H9 (cell line): ENCODE measurements around the gene TENM3. TPM values are rescaled to one million over a fixed set of nuclear protein-coding genes. Genes with fewer than 3 reads are reported as not detected.
A peak's percentile ranks its signal among the peaks of the same experiment; 100 is the strongest.

Experiments used
- DNase-seq: peaks from one replicate; pipeline ENCODE4 v3.0.0-alpha.2; 2017
- H2AFZ ChIP-seq: one replicate; pipeline ENCODE4 v1.6.1; 2013; ENCODE audit warnings: mild to moderate bottlenecking, low read length, control low read depth, moderate library complexity
- H2AK5ac ChIP-seq: 2 replicates; pipeline ENCODE4 v1.6.1; 2013; ENCODE audit warnings: low read length, control low read depth, mixed read lengths; ENCODE audit not compliant: insufficient read length
- H2BK120ac ChIP-seq: one replicate; pipeline ENCODE4 v1.6.1; 2013; ENCODE audit warnings: low read depth, mild to moderate bottlenecking, low read length, control low read depth, inconsistent platforms; ENCODE audit not compliant: poor library complexity, severe bottlenecking
- H2BK12ac ChIP-seq: 2 replicates; pipeline ENCODE4 v1.6.1; 2013; ENCODE audit warnings: low read length, control low read depth, mixed read lengths, low read depth; ENCODE audit not compliant: insufficient read length
- H2BK15ac ChIP-seq: 2 replicates; pipeline ENCODE4 v1.6.1; 2013; ENCODE audit warnings: low read depth, low read length, control low read depth
- H2BK20ac ChIP-seq: one replicate; pipeline ENCODE4 v1.6.1; 2013; ENCODE audit warnings: low read depth, mild to moderate bottlenecking, low read length, control low read depth, inconsistent platforms; ENCODE audit not compliant: poor library complexity, severe bottlenecking
- H2BK5ac ChIP-seq: 2 replicates; pipeline ENCODE4 v1.6.1; 2013; ENCODE audit warnings: low read length, control low read depth, mixed read lengths; ENCODE audit not compliant: insufficient read length
- H3K14ac ChIP-seq: 2 replicates; pipeline ENCODE4 v1.6.1; 2013; ENCODE audit warnings: low read length, control low read depth; ENCODE audit not compliant: insufficient read depth
- H3K18ac ChIP-seq: 2 replicates; pipeline ENCODE4 v1.6.1; 2013; ENCODE audit warnings: low read depth, mild to moderate bottlenecking, mixed read lengths, low read length, control low read depth; ENCODE audit not compliant: insufficient read length
- H3K23ac ChIP-seq: 2 replicates; pipeline ENCODE4 v1.6.1; 2013; ENCODE audit warnings: low read length, control low read depth, mixed read lengths, low read depth; ENCODE audit not compliant: insufficient read length
- H3K23me2 ChIP-seq: 2 replicates; pipeline ENCODE4 v1.6.1; 2013; ENCODE audit warnings: low read depth, mild to moderate bottlenecking, mixed read lengths, low read length, control low read depth; ENCODE audit not compliant: insufficient read length, poor library complexity, severe bottlenecking
- H3K27ac ChIP-seq: 2 replicates; pipeline ENCODE4 v1.5.1; 2013; ENCODE audit warnings: low read length, control low read depth, mixed read lengths, low read depth; ENCODE audit not compliant: insufficient read length
- H3K27me3 ChIP-seq: 2 replicates; pipeline ENCODE4 v1.6.1; 2013; ENCODE audit warnings: low read length, control low read depth, inconsistent platforms; ENCODE audit not compliant: insufficient read depth
- H3K4ac ChIP-seq: 2 replicates; pipeline ENCODE4 v1.6.1; 2013; ENCODE audit warnings: low read depth, mild to moderate bottlenecking, control low read depth, inconsistent platforms, low read length, moderate library complexity
- H3K4me1 ChIP-seq: 2 replicates; pipeline ENCODE4 v1.6.1; 2013; ENCODE audit warnings: low read length, control low read depth, inconsistent platforms; ENCODE audit not compliant: insufficient read depth
- H3K4me2 ChIP-seq: 2 replicates; pipeline ENCODE4 v1.6.1; 2013; ENCODE audit warnings: low read length, control low read depth, mixed read lengths; ENCODE audit not compliant: insufficient read length, insufficient read depth
- H3K56ac ChIP-seq: 2 replicates; pipeline ENCODE4 v1.6.1; 2013; ENCODE audit warnings: low read depth, mild to moderate bottlenecking, mixed read lengths, low read length, control low read depth; ENCODE audit not compliant: insufficient read length
- H3K79me1 ChIP-seq: 2 replicates; pipeline ENCODE4 v1.6.1; 2013; ENCODE audit warnings: low read depth, mild to moderate bottlenecking, moderate library complexity, low read length, control low read depth, inconsistent platforms; ENCODE audit not compliant: insufficient read depth, poor library complexity, severe bottlenecking
- H3K79me2 ChIP-seq: 2 replicates; pipeline ENCODE4 v1.6.1; 2013; ENCODE audit warnings: low read length, control low read depth, inconsistent platforms; ENCODE audit not compliant: insufficient read depth
- H3K9ac ChIP-seq: 2 replicates; pipeline ENCODE4 v1.6.1; 2013; ENCODE audit warnings: low read length, control low read depth, mixed read lengths; ENCODE audit not compliant: insufficient read length; ENCODE audit errors: extremely low read depth
- H3K9me3 ChIP-seq: one replicate; pipeline ENCODE4 v1.6.1; 2013; ENCODE audit warnings: low read depth, low read length, inconsistent platforms; ENCODE audit not compliant: control insufficient read depth
- H3T11ph ChIP-seq: one replicate; pipeline ENCODE4 v1.6.1; 2013; ENCODE audit warnings: mild to moderate bottlenecking, low read length, control low read depth, inconsistent platforms
- H4K20me1 ChIP-seq: one replicate; pipeline ENCODE4 v1.6.1; 2013; ENCODE audit not compliant: control insufficient read depth, insufficient read length, insufficient read depth
- H4K5ac ChIP-seq: 2 replicates; pipeline ENCODE4 v1.6.1; 2013; ENCODE audit warnings: low read depth, mild to moderate bottlenecking, mixed read lengths, low read length, control low read depth; ENCODE audit not compliant: insufficient read length
- H4K8ac ChIP-seq: replicated peaks from 2 replicates; pipeline ENCODE4 v1.6.1; 2013; ENCODE audit warnings: low read length, control low read depth, mixed read lengths, low read depth; ENCODE audit not compliant: insufficient read length
- H4K91ac ChIP-seq: 2 replicates; pipeline ENCODE4 v1.6.1; 2013; ENCODE audit warnings: low read depth, mild to moderate bottlenecking, moderate library complexity, mixed read lengths, low read length, control low read depth; ENCODE audit not compliant: insufficient read length
- H3K27ac Mint-ChIP-seq, 3 experiments: 2 replicates in 2 of 3; 3 replicates in 1 of 3; pipeline ENCODE4 v1.8.0; 2020 to 2021; ENCODE audit warnings: mixed read lengths in 3 of 3, mild to moderate bottlenecking in 1 of 3, moderate library complexity in 1 of 3
- H3K27me3 Mint-ChIP-seq: 2 replicates; pipeline ENCODE4 v1.8.0; 2021; ENCODE audit warnings: low read depth, mild to moderate bottlenecking, moderate library complexity, mixed read lengths
- H3K36me3 Mint-ChIP-seq, 3 experiments: 2 replicates in 2 of 3; 3 replicates in 1 of 3; pipeline ENCODE4 v1.8.0; 2020 to 2021; ENCODE audit warnings: low read depth in 3 of 3, mixed read lengths in 3 of 3; ENCODE audit not compliant: insufficient read depth in 1 of 3
- H3K4me1 Mint-ChIP-seq, 2 experiments: 2 replicates each; pipeline ENCODE4 v1.8.0; 2020; ENCODE audit warnings: mixed read lengths in 2 of 2
- H3K4me3 Mint-ChIP-seq, 2 experiments: 2 replicates in 1 of 2; 3 replicates in 1 of 2; pipeline ENCODE4 v1.8.0; 2020 to 2021; ENCODE audit warnings: mild to moderate bottlenecking in 2 of 2, mixed read lengths in 2 of 2, moderate library complexity in 1 of 2
- H3K9me3 Mint-ChIP-seq, 2 experiments: 2 replicates in 1 of 2; 3 replicates in 1 of 2; pipeline ENCODE4 v1.8.0; 2020; ENCODE audit warnings: mild to moderate bottlenecking in 2 of 2, mixed read lengths in 2 of 2, moderate library complexity in 1 of 2
- WGBS: extraction: QIAGEN DNeasy Blood & Tissue Kit; methylation state at CpG from one replicate; pipeline ENCODE4 v1.1.7; 2013; ENCODE audit warnings: missing lambda C conversion rate, low lambda C conversion rate, mixed read lengths; ENCODE audit not compliant: insufficient read length; ENCODE audit errors: extremely low coverage; 5-methylcytosine and 5-hydroxymethylcytosine counted together
- total RNA-seq: library from RNA; stranded (reverse); gene quantifications from 2 replicates; pipeline ENCODE4 v1.2.1, GENCODE V29; 2021
- TF ChIP-seq, protein P1 (sequence below): fragments of 200-600 bp; sonication (generic); conservative IDR thresholded peaks from 3 replicates; pipeline ENCODE4 v1.8.0; 2021; ENCODE audit warnings: antibody characterized with exemption, mild to moderate bottlenecking

Gene TENM3
- total RNA-seq, 1 experiment from 2014 or later: 49.6 TPM

DNA sequence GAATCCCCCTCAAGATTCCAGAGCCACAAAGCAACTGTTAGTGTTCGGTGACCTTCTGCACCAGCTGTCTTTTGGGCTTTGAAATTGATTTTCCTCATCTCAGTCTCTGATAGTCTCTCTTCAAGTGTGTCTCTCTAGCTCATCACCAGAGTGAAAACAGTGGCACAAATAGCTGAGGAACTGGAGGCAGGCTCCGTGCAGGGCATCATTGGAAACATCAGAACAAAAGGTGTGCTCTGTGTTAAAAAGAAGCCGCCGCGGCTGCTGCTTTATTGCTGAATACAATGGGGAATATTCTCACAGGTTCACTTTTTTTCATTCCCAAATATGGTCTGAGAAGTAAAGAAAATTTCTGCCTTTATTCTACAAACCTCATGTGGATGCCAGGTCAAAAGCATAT, 376.5 kb downstream of the TENM3 start:
- no CpG with 5 or more reads among the region's 5 CpGs for WGBS
- H3K27ac ChIP-seq: no peak overlapping the region

More for the DNA sequence above, 376.5 kb downstream of the TENM3 start:
- TF ChIP-seq, protein P1, sequence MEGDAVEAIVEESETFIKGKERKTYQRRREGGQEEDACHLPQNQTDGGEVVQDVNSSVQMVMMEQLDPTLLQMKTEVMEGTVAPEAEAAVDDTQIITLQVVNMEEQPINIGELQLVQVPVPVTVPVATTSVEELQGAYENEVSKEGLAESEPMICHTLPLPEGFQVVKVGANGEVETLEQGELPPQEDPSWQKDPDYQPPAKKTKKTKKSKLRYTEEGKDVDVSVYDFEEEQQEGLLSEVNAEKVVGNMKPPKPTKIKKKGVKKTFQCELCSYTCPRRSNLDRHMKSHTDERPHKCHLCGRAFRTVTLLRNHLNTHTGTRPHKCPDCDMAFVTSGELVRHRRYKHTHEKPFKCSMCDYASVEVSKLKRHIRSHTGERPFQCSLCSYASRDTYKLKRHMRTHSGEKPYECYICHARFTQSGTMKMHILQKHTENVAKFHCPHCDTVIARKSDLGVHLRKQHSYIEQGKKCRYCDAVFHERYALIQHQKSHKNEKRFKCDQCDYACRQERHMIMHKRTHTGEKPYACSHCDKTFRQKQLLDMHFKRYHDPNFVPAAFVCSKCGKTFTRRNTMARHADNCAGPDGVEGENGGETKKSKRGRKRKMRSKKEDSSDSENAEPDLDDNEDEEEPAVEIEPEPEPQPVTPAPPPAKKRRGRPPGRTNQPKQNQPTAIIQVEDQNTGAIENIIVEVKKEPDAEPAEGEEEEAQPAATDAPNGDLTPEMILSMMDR: no peak
- Histone ChIP-seq H2BK5ac (peak overlapping the region; percentile 8), H3K4ac (no peak overlapping the region), H2AK5ac (no peak overlapping the region), H2BK15ac (no peak overlapping the region), H3K79me2 (no peaks in the 10 kb centered on the region), H3K79me1 (no peaks in the 10 kb centered on the region), H3K4me2 (no peak overlapping the region), H3K56ac (no peak overlapping the region), H2BK12ac (no peak overlapping the region), H4K5ac (no peak overlapping the region), H3K4me1 (no peaks in the 10 kb centered on the region), H4K91ac (no peak overlapping the region), H3K9ac (no peak overlapping the region), H4K20me1 (no peaks in the 10 kb centered on the region), H3K9me3 (no peaks in the 10 kb centered on the region), H2BK20ac (no peak overlapping the region), H3T11ph (no peak overlapping the region), H3K23ac (no peak overlapping the region), H3K14ac (no peak overlapping the region), H3K18ac (no peak overlapping the region), H3K23me2 (no peaks in the 10 kb centered on the region), H2AFZ (no peak overlapping the region), H4K8ac (no peak overlapping the region), H2BK120ac (no peak overlapping the region), H3K27me3 (no peaks in the 10 kb centered on the region)
- no peaks in the 10 kb centered on the region for H3K9me3 Mint-ChIP-seq
- peak overlapping the region in 2 of 3 experiments; percentile 27 to 67; a peak in 3 of 7 replicates for H3K27ac Mint-ChIP-seq
- no peak overlapping the region for H3K4me3 Mint-ChIP-seq
- peaks cover 12 to 14% of the 10 kb centered on the region in 2 experiments for H3K4me1 Mint-ChIP-seq
- no peaks in the 10 kb centered on the region; the same call in 1 of the 2 replicates for H3K27me3 Mint-ChIP-seq
- peaks cover 1 to 11% (median 11%) of the 10 kb centered on the region in 3 experiments; a peak in 6 of 7 replicates for H3K36me3 Mint-ChIP-seq
- DNase-seq: no peak
